Mucosa of stomach (tissue), 1 donor: ENCODE results near the gene CCDC190.
"Not testable (repeated sequence)": the region's sequence is repeated elsewhere in the genome, so short reads cannot be mapped to it uniquely, and the experiment has no call there.

ENCODE experiments used
- H3K27me3 ChIP-seq: one replicate; pipeline ENCODE4 v1.7.0; 2013; ENCODE audit warnings: mild to moderate bottlenecking, low read length; ENCODE audit not compliant: control insufficient read depth, insufficient read depth
- H3K36me3 ChIP-seq: one replicate; pipeline ENCODE4 v1.7.0; 2013; ENCODE audit warnings: low read length; ENCODE audit not compliant: control insufficient read depth, insufficient read depth
- H3K4me1 ChIP-seq: one replicate; pipeline ENCODE4 v1.7.0; 2013; ENCODE audit warnings: mild to moderate bottlenecking, low read length; ENCODE audit not compliant: control insufficient read depth, insufficient read depth
- H3K4me3 ChIP-seq: one replicate; pipeline ENCODE4 v1.7.0; 2013; ENCODE audit warnings: low read length
- H3K9ac ChIP-seq: one replicate; pipeline ENCODE4 v1.7.0; 2013; ENCODE audit warnings: mild to moderate bottlenecking, low read length, moderate library complexity
- H3K9me3 ChIP-seq: one replicate; pipeline ENCODE4 v1.7.0; 2013; ENCODE audit warnings: mild to moderate bottlenecking, low read length, moderate library complexity; ENCODE audit not compliant: control insufficient read depth
- donor health status: Pancreatic carcinoma.

CCDC190 gene

DNA sequence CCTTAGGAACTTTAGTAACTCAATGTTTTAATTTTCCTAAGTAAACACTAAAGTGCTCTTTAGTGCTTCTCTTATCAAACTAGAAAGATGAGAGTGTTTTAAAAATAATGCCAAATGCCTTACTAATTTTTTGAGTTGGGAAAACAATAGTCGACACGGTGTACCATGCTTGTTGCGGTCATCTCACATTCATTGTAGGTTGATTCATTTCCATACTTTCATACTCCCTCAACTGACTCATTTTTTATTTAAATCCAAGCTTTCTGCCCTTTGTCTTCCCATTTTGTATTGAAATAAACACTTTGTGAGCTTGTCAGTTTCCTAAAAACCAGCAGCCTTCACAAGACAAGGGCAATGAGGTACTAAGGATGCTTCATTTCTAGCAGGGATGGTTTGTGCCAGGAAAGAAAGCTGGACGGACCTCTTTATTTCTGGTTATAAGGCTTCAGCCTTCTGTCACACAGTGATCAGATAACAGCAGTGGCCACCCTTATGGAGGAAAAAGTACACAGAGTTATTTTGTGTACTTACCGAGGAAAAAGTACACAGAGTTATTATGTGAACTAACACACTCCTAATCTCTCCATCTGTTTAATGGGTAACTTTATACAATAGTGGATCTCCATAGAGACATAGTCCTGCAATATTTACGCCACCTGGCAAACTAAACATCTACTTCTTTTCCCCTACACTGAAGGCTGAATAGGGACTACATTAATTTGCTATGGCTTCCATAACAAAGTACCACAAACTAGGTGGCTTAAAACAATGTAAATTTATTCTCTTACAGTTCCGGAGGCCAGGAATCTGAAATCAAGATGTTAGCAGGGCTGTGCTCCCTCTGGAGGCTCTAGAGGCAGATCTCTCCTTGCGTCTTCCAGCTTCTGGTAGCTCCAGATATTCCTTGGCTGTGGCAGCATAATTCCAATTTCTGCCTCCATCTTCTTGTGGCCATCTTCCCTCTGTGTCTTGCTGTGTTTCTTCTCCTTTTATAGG lies 13.0 kb upstream of the CCDC190 start:
- H3K9me3 ChIP-seq = no peaks in the 10 kb centered on the region
- no peak overlapping the region for H3K9ac ChIP-seq
- H3K4me1 ChIP-seq = peaks cover 23% of the 10 kb centered on the region
- no peaks in the 10 kb centered on the region for H3K27me3 ChIP-seq
- no peak overlapping the region for H3K4me3 ChIP-seq
- no peaks in the 10 kb centered on the region for H3K36me3 ChIP-seq

DNA sequence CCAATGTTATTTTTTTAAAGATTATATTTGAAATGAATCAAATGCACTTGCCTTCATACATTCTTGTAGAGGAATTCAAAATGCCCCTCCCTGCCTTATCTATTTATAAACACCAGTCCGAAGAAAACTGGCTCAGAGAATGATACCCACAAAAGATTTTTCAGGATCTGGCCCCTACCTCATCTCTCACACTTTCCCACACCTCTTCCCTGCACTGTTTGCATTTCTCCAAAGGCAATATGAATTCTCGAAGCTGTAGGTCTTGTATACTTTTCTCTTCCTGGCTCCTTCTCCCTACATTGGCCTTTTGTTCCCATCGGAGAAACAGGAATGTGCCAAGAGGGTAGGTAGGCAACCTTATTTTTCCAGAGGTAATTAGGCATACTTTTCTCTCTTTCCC lies 12.0 kb upstream of the CCDC190 start:
- Histone ChIP-seq H3K4me1 (peaks cover 31% of the 10 kb centered on the region), H3K4me3 (no peak overlapping the region), H3K27me3 (no peaks in the 10 kb centered on the region), H3K9me3 (no peaks in the 10 kb centered on the region), H3K36me3 (no peaks in the 10 kb centered on the region), H3K9ac (no peak overlapping the region)

DNA sequence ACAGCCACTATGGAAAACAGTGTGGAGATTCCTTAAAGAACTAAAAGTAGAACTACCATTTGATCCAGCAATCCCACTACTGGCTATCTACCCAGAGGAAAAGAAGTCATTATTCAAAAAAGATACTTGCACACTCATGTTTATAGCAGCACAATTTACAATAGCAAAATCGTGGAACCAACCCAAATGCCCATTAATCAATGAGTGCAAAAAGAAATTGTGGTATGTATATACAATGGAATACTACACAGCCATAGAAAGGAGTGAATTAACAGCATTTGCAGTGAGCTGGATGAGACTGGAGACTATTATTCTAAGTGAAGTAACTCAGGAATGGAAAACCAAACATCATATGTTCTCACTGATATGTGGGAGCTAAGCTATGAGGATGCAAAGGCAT lies 10.4 kb upstream of the CCDC190 start:
- H3K9me3 ChIP-seq, H3K9ac ChIP-seq, H3K4me3 ChIP-seq, H3K27me3 ChIP-seq, H3K36me3 ChIP-seq: not testable (repeated sequence)
- peaks cover 28% of the 10 kb centered on the region for H3K4me1 ChIP-seq

DNA sequence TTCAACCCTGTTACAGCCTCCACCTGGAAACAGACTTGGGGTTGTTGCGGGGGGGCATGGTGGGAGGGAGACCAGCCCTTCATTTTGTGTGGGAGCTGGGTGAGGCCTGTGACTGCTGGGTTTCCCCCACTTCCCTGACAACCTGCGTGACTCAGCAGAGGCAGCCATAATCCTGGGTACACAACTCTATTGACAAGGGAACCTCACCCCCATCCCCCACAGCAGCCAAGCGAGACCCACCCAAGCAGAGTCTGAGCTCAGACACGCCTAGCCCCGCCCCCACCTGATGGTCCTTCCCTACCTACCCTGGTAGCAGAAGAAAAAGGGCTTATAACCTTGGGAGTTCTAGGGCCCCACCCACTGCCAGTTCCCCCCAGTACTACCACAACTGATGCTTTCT lies 8.0 kb upstream of the CCDC190 start:
- Histone ChIP-seq H3K36me3 (no peaks in the 10 kb centered on the region), H3K9ac (no peak overlapping the region), H3K4me1 (peaks cover 23% of the 10 kb centered on the region), H3K9me3 (no peaks in the 10 kb centered on the region), H3K4me3 (no peak overlapping the region), H3K27me3 (no peaks in the 10 kb centered on the region)

DNA sequence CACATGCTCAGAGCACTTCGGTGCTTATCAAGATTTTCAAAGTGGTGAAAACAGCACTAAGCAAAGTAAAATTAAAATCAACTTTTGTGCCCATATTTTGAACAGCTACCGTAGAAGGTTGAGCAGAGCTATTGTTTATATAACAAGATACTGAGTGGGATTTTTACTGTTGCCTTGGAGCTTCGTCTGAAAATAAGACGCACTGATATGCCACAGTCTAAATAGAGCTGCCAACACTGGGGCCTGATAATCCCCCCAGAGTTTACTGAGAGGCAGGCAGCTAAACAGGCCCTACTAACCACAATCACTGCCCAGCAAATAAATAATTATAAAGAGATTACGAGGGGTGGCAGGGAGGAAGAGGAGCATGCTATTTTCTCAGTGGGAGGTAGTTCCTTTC lies 650 bp upstream of the CCDC190 start:
- no peak overlapping the region for H3K9ac ChIP-seq
- H3K9me3 ChIP-seq = no peaks in the 10 kb centered on the region
- no peaks in the 10 kb centered on the region for H3K27me3 ChIP-seq
- no peak overlapping the region for H3K4me3 ChIP-seq
- no peaks in the 10 kb centered on the region for H3K4me1 ChIP-seq
- no peaks in the 10 kb centered on the region for H3K36me3 ChIP-seq

DNA sequence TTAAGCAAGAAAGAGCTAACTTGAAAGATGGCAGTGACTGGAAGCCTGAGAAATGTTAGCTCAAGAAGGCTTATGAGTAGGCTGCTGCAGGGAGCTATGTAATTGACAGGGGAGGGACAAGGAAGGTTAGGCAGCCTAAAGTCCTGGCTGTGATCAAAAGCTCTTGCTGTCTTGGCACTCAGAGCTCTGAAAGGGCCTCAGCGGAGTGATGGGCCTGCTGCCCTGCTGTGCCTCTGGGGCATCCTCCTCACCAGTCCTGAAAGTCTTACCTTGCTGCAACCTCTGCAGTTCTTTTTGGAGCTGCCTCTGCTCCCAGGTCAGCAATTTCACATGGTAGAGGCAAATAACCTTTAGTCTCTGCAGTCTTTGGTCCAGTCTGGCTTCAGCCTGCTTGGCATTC lies 1.8 kb downstream of the CCDC190 start:
- no peaks in the 10 kb centered on the region for H3K27me3 ChIP-seq
- no peaks in the 10 kb centered on the region for H3K36me3 ChIP-seq
- H3K9ac ChIP-seq = no peak overlapping the region

DNA sequence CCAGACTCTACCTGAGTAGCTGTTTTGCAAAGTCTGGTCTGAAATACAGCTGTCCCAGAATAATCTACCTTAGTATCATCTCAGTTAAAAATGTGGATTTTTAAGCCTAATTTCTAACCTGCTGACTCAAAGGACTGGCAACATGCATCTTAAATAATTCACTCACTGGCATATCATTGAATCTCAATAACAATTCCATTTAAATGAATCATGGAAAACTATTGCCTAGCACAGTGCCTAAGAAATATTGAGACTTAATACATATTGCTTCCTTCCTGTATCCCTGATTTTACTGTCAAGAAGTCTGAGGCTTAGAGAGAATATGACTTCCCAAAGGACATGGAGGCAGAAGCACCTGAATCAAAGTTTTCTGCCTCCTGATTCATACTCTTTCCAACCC lies 3.1 kb downstream of the CCDC190 start:
- Histone ChIP-seq H3K4me3 (no peak overlapping the region), H3K4me1 (peaks cover 5% of the 10 kb centered on the region), H3K9ac (no peak overlapping the region), H3K36me3 (no peaks in the 10 kb centered on the region), H3K27me3 (no peaks in the 10 kb centered on the region), H3K9me3 (no peaks in the 10 kb centered on the region)

More for the DNA sequence above, 1.8 kb downstream of the CCDC190 start:
- H3K4me1 ChIP-seq = peaks cover 5% of the 10 kb centered on the region
- no peaks in the 10 kb centered on the region for H3K9me3 ChIP-seq
- no peak overlapping the region for H3K4me3 ChIP-seq

DNA sequence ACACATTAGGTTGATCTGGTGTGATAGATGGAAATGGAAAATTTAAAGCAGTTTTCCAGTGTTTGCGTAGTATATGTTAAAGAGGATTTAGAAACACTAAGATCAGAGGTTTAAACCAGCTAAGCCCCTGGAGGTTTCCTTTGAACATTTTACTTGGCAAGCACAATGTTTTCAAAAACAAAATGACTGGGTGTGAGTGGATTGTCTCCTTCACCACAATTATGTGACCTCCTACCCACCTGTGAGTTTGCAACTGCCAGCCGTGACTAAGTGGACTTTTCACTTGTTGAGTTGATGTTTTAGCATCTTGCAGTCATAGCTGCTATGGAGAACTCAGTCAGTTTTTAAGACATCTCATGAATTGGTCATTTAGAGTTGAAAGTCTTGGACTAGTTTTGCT lies 4.7 kb downstream of the CCDC190 start:
- Histone ChIP-seq H3K4me3 (no peak overlapping the region), H3K9ac (no peak overlapping the region), H3K27me3 (no peaks in the 10 kb centered on the region), H3K36me3 (no peaks in the 10 kb centered on the region), H3K9me3 (peaks cover 3% of the 10 kb centered on the region), H3K4me1 (peaks cover 5% of the 10 kb centered on the region)

DNA sequence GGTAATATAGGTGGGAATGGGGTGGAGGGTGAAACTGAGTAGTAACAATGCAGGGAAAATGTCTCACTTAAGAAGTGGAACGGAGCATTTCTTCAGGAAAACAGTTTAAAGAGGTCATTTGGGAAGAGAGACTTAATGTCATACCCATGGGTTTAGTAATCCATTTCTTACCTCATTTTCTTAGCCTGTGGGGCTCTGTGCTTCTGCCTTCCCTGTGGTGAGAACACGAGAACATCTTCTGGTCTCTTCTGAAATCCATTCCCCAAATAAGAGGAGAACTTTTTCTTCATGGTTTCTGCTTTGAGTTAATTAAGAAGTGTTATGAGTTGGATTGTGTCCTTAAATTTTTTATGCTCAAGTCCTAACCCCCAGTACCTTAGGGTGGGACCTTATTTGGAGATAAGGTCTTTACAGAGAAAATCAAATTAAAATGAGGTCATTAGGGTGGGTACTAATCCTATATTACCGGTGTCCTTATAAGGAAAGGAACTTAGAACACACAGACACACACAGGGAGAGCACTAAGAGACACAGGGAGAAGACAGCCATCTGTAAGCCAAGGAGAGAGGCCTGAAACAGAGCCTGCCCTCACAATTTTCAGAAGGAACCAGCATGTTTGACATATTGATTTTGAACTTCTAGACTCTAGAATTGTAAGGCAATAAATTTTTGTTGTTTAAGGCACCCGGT lies 5.4 kb downstream of the CCDC190 start:
- no peaks in the 10 kb centered on the region for H3K27me3 ChIP-seq
- peaks cover 3% of the 10 kb centered on the region for H3K9me3 ChIP-seq
- peaks cover 5% of the 10 kb centered on the region for H3K4me1 ChIP-seq
- H3K9ac ChIP-seq = no peak overlapping the region
- H3K4me3 ChIP-seq = no peak overlapping the region
- no peaks in the 10 kb centered on the region for H3K36me3 ChIP-seq

DNA sequence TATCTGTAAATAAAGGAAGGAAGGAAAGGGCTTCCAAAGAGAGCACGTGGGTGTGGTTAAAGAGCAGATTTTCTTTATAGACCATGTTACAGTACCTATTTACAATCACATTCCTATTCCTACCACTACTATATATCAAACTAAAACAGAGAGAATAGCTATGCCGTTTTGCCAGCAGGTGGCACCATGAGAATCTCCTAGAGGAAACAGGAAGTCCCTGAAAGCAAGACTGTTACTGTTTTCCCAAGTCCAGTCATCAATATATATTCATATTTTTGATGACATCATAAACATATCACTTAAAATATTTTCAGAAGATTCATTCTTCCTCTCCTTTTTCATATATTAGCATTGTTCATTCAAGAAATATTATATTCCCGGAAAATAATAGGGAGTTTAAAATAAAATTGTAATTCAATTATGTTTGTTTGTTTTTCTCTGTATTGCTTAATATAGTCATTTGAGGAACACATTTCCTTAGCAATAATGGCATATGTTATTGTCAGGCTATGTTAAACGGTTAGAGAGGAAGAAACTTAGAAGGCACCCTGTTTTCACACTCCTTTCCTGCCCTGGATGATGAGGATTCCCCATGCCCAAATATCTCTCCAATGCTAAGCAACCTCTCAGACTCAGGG lies 6.6 kb downstream of the CCDC190 start:
- Histone ChIP-seq H3K27me3 (no peaks in the 10 kb centered on the region), H3K9ac (no peak overlapping the region), H3K4me3 (no peak overlapping the region), H3K4me1 (peaks cover 5% of the 10 kb centered on the region), H3K36me3 (no peaks in the 10 kb centered on the region), H3K9me3 (peaks cover 3% of the 10 kb centered on the region)

DNA sequence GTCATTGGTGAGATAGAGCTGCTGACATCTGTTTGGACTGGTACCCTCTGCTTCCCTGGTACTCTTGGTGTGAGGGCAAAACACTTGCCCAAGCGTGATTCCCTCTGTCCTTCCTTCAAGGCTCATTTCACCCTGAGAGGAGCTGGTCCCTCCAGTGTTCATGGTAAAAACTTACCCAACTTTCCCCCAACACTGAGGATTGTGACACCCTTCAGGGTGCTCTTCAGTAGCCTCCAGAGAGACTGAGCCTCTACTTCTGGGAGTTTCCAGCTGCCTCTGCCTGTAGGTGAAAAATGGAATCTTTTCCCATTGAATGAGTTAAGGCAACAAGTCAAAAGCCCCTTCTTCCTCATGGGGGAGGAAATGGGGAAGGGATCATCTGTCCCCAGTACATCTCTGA lies 9.6 kb downstream of the CCDC190 start:
- Histone ChIP-seq H3K9me3 (peaks cover 3% of the 10 kb centered on the region), H3K4me1 (peaks cover 3% of the 10 kb centered on the region), H3K4me3 (no peak overlapping the region), H3K36me3 (no peaks in the 10 kb centered on the region), H3K27me3 (no peaks in the 10 kb centered on the region), H3K9ac (no peak overlapping the region)

DNA sequence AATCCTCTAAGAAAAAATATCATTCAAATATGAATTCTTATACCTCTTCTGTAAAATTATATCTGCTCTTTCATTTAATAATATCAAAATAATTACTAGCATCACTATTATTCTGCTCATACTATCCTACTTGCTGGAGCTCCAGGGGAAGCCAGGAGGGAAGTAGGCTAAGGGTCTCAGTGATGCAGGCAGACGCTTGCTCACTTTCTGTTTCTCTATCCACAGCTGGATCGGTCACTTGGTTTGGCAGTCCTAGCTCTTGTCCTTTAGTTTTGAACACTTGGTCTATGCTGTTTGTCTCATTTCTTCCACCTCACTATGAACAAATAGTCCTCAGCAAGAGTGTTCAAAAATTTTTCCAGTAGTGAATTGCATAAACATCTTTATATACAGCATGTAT lies 11.3 kb downstream of the CCDC190 start:
- H3K9me3 ChIP-seq = peaks cover 3% of the 10 kb centered on the region
- no peak overlapping the region for H3K4me3 ChIP-seq
- H3K9ac ChIP-seq = no peak overlapping the region

More for the DNA sequence above, 11.3 kb downstream of the CCDC190 start:
- no peaks in the 10 kb centered on the region for H3K27me3 ChIP-seq
- no peaks in the 10 kb centered on the region for H3K36me3 ChIP-seq
- no peaks in the 10 kb centered on the region for H3K4me1 ChIP-seq
